Right renal cortex interstitium (tissue), 3 donors: Measurements from ENCODE around the gene JOSD1. TPM values are rescaled to one million over a fixed set of nuclear protein-coding genes. Genes with fewer than 3 reads are reported as not detected.
A peak's percentile ranks its signal among the peaks of the same experiment; 100 is the strongest.
"Not testable (repeated sequence)": the region's sequence is repeated elsewhere in the genome, so short reads cannot be mapped to it uniquely, and the experiment has no call there.

ENCODE experiments used
- DNase-seq, 3 donors: peaks; one replicate each; pipeline ENCODE4 v3.0.0-alpha.2; 2013; ENCODE audit warnings: low read depth in 3 of 3, low spot score in 2 of 3
- polyA plus RNA-seq, 3 donors: library from polyadenylated mRNA; unstranded; fragments of 120-200 nt; gene quantifications; one replicate each; pipeline ENCODE4 v1.2.1, GENCODE V29; 2013; ENCODE audit not compliant: insufficient read length in 3 of 3

JOSD1 gene
- polyA plus RNA-seq, 3 donors, result 36.9 to 41.4 (median 39.2) TPM

- no peak for DNase-seq
Measured at GRCh38 chr22:38696606-38697424, 3.9 kb downstream of the JOSD1 start.

DNA sequence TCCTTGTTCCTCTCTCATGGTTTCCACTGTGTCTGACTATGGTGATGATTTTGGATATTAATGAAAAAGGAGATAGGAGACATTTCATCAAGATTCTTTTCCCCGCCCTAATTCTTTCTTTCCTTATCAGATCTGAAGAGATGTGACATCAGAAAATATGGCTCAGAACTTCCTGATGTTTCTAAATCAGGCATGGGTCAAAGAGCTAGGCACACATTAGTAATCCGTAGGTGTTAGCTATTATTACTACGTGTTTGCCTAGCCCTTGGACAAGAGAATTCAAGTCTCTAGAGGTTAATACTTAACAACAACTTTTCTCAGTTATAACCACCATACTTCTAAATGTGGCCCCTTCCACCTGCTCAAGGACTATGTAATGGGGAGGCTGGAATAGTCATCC lies 5.8 kb downstream of the JOSD1 start:
- no peak for DNase-seq

DNA sequence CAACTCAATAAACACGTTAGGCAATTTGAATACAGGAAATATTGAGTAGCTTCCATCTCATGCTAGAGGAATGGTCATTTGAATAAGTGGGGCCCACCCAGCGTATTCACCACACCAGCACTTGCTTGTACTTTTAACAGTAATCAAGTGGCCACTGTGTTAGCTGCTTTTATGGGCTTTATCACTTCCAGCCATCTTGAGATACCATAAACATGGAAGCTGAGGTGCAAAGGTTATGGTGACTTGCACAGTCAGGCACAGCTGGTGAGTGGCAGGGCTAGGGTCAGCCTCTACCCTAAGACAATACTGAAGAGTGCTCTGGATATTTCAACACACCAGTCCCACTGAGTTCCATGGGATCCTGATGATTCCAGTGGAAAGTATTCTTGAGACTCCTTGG lies 6.7 kb downstream of the JOSD1 start:
- no peak for DNase-seq

DNA sequence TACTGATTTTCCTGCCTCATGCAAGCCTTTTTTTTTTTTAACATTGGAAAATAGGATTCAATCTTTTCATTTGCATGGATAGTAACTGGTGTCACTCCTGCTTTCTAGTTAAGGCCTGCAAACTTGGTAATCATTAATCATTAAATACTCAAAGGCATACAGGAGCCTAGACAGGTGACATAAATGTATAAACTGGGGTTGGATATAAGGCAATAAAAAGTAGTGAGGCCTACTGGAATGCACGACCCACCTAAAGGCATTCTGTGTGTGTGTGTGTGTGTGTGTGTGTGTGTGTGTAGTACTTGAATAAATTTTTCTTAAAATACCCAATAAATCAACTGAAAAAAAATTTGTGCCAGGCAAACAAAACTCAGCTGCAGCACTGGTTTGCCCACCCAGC lies 11.1 kb downstream of the JOSD1 start:
- no peak for DNase-seq

GRCh38 chr22:38685761-38686160 lies 15.0 kb downstream of the JOSD1 start:
- DNase-seq, result no peak

GRCh38 chr22:38684895-38685294 lies 15.8 kb downstream of the JOSD1 start:
- no peak for DNase-seq

GRCh38 chr22:38681582-38682335 lies 19.0 kb downstream of the JOSD1 start, which contains the start of gene TOMM22:
TSS of gene TOMM22 (plus strand) at chr22:38681957. CDS start at chr22:38681979, 22 bp downstream.
- DNase-seq, result peak in 1 of 3 donors; percentile 76

DNA sequence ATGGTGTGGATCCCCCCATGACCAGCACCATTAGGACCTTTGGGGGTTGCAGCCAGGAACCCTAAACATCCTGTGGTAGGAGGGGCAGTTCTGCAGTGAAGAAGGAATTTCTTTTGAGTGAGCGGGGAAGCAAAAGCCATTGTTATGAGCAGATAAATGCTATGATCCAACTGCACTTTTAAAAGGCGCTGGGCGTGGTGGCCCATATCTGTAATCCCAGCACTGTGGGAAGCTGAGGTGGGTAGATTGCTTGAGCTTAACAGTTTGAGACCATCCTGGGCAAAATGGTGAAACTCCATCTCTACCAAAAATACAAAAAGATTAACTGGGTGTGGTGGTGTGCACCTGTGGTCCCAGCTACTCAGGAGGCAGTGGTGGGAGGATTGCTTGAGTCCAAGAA lies 24.9 kb downstream of the JOSD1 start:
- no peak for DNase-seq

DNA sequence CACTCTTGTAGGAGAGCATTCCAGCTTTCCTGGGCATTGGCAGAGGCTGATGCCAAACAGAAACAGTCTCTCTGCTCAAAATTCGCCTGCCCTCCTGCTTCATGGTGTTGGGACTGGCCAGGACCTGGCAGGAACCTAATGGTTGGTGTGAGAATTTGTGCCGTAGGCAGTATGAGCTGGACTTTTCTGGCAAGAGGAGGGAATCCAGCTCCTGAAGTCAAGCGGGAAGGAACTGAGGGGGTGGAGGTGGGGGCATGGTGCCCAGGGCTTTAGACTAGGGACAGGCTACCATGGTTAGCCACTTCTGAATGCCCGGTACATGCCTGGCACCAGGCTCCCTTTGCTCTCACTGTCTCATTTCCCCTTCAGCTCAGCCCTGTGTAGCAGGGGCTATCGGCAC lies 25.9 kb downstream of the JOSD1 start:
- DNase-seq, result no peak

DNA sequence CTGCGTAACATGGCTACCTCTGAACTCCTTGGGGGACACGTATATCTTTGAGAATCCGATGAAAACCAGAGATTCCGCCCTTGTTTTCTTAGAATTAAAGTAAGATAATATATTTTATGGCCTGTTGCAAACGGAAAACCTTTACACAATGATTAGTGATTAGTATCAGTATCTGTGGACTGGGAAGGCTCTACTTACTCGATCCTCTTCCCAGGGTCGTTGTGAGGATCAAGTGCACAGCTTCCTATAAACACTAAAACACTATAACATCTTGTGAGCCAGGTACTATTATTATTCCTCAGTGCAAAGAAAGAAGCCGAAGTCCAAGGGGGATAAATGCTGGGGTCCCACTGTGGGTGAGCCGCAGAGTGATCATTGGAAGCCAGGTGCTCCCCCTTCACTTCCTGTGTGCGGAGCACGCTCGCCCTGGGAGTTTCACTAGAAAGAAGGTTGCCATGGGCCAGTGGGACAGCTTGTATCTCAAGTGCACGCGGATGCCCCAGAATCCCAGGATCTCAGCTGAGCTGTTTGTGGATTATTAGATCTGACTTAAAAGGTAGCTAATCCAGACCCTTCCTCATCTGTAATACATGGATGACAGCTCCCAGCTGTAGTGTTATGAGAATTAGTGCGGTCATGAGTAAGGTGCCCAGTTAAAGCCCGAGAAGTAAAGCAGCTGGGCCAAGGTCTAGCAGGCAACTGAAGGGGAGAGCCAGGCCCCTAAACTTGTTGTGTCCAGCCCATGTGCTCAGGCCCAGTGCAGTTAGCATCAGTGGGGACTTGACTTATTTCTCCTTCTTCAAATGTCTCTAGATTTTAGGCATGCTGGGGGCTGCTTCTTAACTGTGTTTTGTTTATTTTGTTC lies 43.5 kb downstream of the JOSD1 start:
- peak; percentile 16 to 32 (median 27) for DNase-seq

DNA sequence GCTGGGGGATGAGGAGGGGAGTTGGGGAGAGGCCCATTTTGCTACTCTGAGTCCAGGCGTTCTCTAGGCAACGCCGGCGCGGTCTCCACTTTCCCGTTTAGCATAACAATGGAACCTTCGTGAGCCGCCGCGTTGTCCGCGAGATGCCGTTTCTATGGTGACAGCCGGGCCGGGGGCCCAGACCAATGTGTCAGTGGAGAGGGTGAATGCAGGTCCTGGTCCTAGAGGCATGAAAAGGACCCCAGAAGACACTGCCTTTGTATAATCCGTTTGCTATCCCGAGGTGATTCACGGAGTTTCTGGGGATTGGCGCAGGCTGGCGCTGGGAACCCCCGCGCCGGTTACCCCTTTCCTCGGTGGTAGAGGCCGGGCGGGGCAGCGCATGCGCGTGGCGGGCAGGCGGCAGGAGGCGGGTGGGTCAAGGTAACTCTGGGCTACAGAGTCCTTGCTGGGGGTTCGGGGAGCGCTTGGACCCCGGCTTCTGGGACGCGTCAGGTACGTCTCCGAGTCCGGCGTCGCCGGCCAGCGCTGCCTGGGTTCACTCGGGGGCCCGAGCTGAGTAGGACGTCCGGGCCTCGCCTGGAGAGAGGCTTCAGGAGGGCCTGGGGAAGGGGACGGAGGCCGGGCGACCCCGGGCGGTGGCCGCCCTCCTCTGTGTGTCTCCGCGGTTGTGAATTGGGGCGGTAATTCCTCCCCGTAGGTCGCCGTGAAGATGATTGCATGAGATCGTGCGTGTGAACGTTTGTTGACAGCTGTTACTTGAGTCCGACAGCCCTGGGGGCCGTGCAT lies 44.3 kb downstream of the JOSD1 start, which contains the start of the genes CBY1 and FAM227A:
TSS of gene CBY1 (plus strand) at position 383 of the 789 bp plus-strand sequence. CDS start 11,417 bp downstream, outside the sequence.
TSS of gene FAM227A (minus strand) at position 137 of the 789 bp plus-strand sequence. CDS start 6,224 bp downstream, outside the sequence.
- DNase-seq, result peak; percentile 79 to 92 (median 86)

GRCh38 chr22:38655519-38656255 lies 45.1 kb downstream of the JOSD1 start:
- DNase-seq, result peak in 1 of 3 donors; percentile 12

DNA sequence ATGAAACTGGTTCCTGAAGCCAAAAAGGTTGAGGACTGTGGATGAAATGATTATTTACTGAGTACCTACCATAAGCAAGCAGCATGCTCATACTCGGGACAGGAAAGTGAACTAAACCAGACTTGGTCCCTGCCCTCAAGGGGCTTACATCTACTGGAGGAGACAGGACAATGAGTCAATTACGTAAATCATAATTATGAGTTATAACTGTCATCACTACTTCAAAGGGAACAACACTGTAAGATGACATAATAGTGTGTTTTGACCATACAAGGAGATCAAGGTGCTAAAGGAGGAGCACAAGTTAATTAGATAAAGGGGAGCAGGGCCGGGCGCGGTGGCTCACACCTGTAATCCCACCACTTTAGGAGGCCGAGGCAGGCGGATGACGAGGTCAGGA lies 47.0 kb downstream of the JOSD1 start:
- no peak for DNase-seq

DNA sequence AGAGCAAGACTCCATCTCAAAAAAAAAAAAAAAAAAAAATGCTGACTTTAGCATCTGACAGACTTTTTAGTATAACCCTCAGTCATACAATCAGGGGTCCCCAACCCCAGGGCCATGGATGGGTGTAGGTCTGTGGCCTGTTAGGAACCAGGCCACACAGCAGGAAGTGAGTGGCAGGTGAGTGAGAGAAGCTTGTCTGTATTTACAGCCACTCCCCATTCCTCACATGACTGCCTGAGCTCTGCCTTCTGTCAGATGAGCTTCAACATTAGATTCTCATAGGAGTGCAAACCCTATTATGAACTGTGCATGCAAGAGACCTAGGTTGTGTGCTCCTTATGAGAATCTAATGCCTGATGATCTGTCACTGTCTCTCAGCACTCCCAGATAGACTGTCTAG lies 47.9 kb downstream of the JOSD1 start:
- DNase-seq, result no peak

DNA sequence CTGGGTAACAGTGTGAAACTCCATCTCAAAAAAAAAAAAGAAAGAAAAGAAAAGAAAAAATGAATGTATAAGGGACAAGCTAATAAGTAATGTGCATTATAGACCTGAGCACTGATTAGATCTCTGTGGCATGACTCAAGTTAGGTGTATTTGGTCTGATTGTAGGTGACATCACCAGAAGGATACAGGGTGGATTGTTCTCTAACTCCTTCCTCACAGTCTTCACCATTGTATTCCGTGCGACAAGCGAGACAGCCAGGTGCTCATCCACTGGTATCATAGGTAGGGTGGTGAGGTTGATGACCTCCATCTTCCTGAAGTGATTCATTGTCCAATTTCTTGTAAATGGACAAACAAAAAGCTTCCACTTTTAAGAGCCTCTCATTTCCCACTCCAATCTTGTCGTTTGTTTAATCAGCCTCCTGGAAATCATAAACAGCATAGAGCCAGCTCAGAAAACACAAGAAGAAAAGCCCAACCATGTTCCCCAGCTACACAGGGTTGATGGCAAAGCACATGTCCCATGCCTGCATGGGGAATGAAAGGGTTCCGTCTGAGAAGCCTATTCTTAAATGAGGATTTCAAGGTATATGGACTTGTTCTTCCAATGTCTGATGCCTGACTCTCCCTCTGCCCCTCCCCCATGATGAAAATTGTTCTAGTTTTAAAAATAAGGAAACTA lies 50.8 kb downstream of the JOSD1 start:
- no peak for DNase-seq

DNA sequence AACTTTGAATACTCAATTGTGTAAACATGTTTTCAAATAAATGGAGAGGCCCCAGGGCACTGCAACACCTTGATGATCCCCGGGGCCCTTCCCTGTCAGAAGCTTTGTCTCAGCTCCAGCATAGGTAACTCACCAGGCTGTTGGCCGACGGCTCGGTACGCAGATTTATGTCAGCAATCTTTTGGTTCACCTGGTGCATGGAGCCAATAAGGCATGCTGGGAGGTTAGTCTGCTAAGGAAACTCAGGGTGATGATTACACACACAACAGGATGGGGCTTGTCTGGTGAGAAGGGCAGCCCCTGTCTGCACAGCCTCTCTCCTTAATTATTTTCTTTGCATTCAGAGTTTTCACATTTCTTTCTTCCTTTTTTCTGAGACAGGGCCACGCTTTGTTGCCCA lies 55.3 kb downstream of the JOSD1 start:
- DNase-seq, result no peak

DNA sequence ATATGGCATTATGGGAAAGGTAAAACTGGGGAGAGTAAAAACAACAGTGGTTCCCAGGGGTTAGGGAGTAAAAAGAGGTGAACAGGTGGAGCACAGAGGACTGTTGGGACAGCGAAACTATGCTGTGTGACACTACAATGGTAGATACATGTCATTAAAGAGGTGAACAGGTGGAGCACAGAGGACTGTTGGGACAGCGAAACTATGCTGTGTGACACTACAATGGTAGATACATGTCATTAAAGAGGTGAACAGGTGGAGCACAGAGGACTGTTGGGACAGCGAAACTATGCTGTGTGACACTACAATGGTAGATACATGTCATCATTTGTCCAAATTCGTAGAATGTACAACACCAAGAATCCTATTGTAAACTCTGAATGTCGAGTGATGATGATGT lies 56.5 kb downstream of the JOSD1 start:
- not testable (repeated sequence) for DNase-seq

- DNase-seq, result no peak
Measured at GRCh38 chr22:38641476-38642040, 59.2 kb downstream of the JOSD1 start.
